DOHH2 (cell line): ENCODE measurements around the gene FAM72C.
"Not testable (repeated sequence)": the region's sequence is repeated elsewhere in the genome, so short reads cannot be mapped to it uniquely, and the experiment has no call there.

Experiments used
- CTCF ChIP-seq: fragments of 200-600 bp; sonication (generic); IDR thresholded peaks from one replicate; pipeline ENCODE4 v1.5.1; 2014; ENCODE audit warnings: antibody characterized with exemption, mild to moderate bottlenecking, low read depth, low read length; ENCODE audit not compliant: poor library complexity, severe bottlenecking
- EZH2phosphoT487 ChIP-seq: fragments of 200-600 bp; sonication (generic); IDR thresholded peaks from 2 replicates; pipeline ENCODE4 v1.6.1; 2017; ENCODE audit warnings: borderline replicate concordance, mild to moderate bottlenecking, antibody characterized with exemption, low read length, moderate library complexity, mixed read lengths

- not testable (repeated sequence) for TF ChIP-seq CTCF, EZH2phosphoT487
Observed at GRCh38 chr1:144001077-144001476, 29.3 kb upstream of the FAM72C start.
